AG10803 (cell line): Measurements from ENCODE around the gene KCMF1.

ENCODE experiments used
- DNase-seq: peaks from one replicate; pipeline ENCODE4 v3.0.0; 2010; ENCODE audit warnings: low read depth
- H3K4me3 ChIP-seq: 2 replicates; pipeline ENCODE4 v1.5.1; 2011; ENCODE audit warnings: mild to moderate bottlenecking, low read length, control low read depth
- CTCF ChIP-seq: conservative IDR thresholded peaks from 2 replicates; pipeline ENCODE4 v1.5.1; 2011; ENCODE audit warnings: mild to moderate bottlenecking, low read length, control low read depth, inconsistent platforms

The KCMF1 gene

GRCh38 chr2:85091838-85092237 lies 120.9 kb downstream of the KCMF1 start:
- DNase-seq, result no peak
- TF ChIP-seq CTCF, result no peak
- H3K4me3 ChIP-seq, result no peak overlapping the region

DNA sequence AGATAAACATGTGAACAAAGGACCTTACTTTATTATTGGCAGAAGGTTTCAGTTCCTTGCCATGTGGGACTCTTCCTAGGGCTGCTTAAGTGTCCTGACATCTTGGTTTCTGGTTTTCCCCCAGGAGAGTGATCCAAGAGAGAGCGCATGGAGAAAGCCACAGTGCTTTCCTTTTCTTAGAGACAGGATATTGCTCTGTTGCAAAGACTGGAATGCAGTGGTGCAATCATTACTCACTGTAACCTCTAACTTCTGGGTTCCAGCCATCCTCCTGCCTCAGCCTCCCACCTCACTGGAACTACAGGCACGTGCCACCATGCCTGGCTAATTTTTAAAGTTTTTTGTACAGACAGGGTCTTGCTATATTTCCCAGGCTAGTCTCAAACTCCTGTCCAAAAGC lies 124.1 kb downstream of the KCMF1 start:
- TF ChIP-seq CTCF, result no peak
- H3K4me3 ChIP-seq, result no peak overlapping the region
- DNase-seq, result peak; percentile 51

DNA sequence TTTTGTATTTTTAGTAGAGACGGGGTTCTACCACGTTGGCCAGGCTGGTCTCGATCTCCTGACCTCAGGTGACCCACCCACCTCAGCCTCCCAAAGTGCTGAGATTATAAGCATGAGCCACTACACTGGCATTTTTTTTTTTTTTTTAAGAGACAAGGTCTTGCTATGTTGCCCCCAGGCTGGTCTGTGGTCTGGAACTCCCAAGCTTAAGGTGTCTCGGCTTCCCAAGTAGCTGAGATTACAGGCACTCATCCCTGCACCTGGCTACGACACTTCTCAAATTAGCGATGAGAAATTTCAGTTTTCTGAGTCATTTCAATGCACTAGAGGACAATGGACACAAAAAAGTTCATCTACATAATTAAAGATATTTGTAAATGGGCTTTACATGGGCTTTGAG lies 125.7 kb downstream of the KCMF1 start:
- TF ChIP-seq CTCF, result no peak
- H3K4me3 ChIP-seq, result no peak overlapping the region
- DNase-seq, result no peak

- H3K4me3 ChIP-seq, result no peak overlapping the region
- TF ChIP-seq CTCF, result no peak
- no peak for DNase-seq
Observed at GRCh38 chr2:85104228-85104627, 133.3 kb downstream of the KCMF1 start.

DNA sequence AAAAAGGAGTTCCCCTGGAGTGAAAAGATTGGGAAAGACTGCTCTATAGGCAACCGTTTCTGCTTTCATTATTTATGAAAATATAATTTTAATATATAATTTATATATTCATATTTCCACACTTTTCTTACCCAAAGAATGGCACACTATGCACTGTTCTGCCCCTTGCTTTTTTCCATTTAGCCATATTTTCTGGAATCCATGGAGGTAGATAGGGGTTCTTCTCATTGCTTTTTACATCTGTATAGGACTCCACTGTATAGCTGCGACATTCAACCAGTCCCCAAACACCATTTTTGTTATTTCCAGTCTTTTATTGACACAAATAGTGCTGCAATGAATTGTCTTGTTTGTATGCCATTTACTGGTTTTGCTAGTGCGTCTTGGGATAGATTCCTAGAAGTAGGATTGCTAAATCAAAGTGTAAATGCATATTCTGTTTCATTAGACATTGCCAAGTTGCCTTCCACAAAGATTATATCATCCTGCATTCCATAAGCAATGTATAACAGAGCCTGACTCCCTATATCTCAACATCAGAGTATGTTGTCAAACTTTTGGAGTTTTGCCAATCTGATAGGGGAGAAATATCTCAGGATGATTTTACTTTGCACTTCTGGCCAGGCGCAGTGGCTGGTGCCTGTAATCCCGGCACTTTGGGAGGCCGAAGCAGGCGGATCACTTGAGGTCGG lies 135.7 kb downstream of the KCMF1 start:
- no peak for TF ChIP-seq CTCF
- DNase-seq, result peak; percentile 48
- H3K4me3 ChIP-seq, result no peak overlapping the region
